K562 (cell line): ENCODE results near the gene VPS35L. TPM values are rescaled to one million over a fixed set of nuclear protein-coding genes. Genes with fewer than 3 reads are reported as not detected.

Experiments
- DPF2 ChIP-seq: fragments of 450-650 bp; IDR thresholded peaks from 2 replicates; pipeline ENCODE4 v1.6.1; 2016
- MCM3 ChIP-seq: fragments of 450-650 bp; IDR thresholded peaks from 2 replicates; pipeline ENCODE4 v1.6.1; 2016
- MEIS2 ChIP-seq: fragments of 450-650 bp; IDR thresholded peaks from 2 replicates; pipeline ENCODE4 v1.6.1; 2014; ENCODE audit warnings: mild to moderate bottlenecking; ENCODE audit not compliant: partially characterized antibody
- NCOA6 ChIP-seq: fragments of 450-650 bp; IDR thresholded peaks from 2 replicates; pipeline ENCODE4 v1.6.1; 2017; ENCODE audit warnings: mild to moderate bottlenecking
- POLR2AphosphoS5 ChIP-seq: IDR thresholded peaks from 2 replicates; pipeline ENCODE4 v1.6.1; 2011; ENCODE audit warnings: mild to moderate bottlenecking, low read depth, low read length, moderate library complexity; ENCODE audit not compliant: control insufficient read depth, insufficient read depth
- RBM39 ChIP-seq: fragments of 200-400 bp; formaldehyde crosslinking; optimal IDR thresholded peaks from 2 replicates; pipeline ENCODE3; 2018; ENCODE audit warnings: low read depth, low read length
- SMAD2 ChIP-seq: fragments of 150-350 bp; IDR thresholded peaks from 2 replicates; pipeline ENCODE4 v1.6.1; 2014; ENCODE audit warnings: low read depth, mild to moderate bottlenecking, low read length
- TEAD4 ChIP-seq, 2 experiments: sonication (generic) in 1 of 2; formaldehyde crosslinking in 1 of 2; IDR thresholded peaks; 2 replicates each; pipeline versions ENCODE4 v1.6.1 to v1.8.0; 2012 to 2022; ENCODE audit warnings: borderline replicate concordance in 1 of 2, inconsistent platforms in 1 of 2, low read length in 1 of 2, mild to moderate bottlenecking in 1 of 2, missing genetic modification reagents in 1 of 2
- ZFX ChIP-seq: sonication (generic); formaldehyde crosslinking; IDR thresholded peaks from 2 replicates; pipeline ENCODE4 v1.8.0; 2022; ENCODE audit warnings: mild to moderate bottlenecking, missing genetic modification reagents, moderate library complexity
- ZNF551 ChIP-seq: fragments of 250-450 bp; sonication (Bioruptor Pico); IDR thresholded peaks from 2 replicates; pipeline ENCODE4 v1.5.0; 2021; ENCODE audit warnings: mild to moderate bottlenecking, moderate library complexity
- ZNF717 ChIP-seq: fragments of 250-450 bp; sonication (Bioruptor Pico); IDR thresholded peaks from 2 replicates; pipeline ENCODE4 v1.5.0; 2021
- ZNF75A ChIP-seq: fragments of 450-650 bp; formaldehyde crosslinking; IDR thresholded peaks from 2 replicates; pipeline ENCODE4 v1.4.0; 2020; ENCODE audit warnings: mild to moderate bottlenecking
- polyA plus RNA-seq, 8 experiments: library from polyadenylated mRNA; depleted of rRNA in 4 of 8; stranded (reverse) in 5 of 8; unstranded in 3 of 8; fragments of >200 nt; fragmentation: Nextera tagmentation in 2 of 8; fragmentation: Illumina TruSeq in 1 of 8; extraction: Ambion mirVana in 2 of 8; extraction: Trizol in 1 of 8; gene quantifications; 2 replicates each; pipeline versions ENCODE4 v1.2.1 to v1.2.3, GENCODE V29; 2011 to 2014; ENCODE audit warnings: inconsistent platforms in 1 of 8, missing spikeins in 1 of 8
- total RNA-seq, 7 experiments: library from RNA; depleted of rRNA in 6 of 7; stranded (reverse); fragments of >200 nt in 6 of 7; fragmentation: Illumina TruSeq in 2 of 7; extraction: Trizol in 2 of 7; gene quantifications; 2 replicates each; pipeline versions ENCODE4 v1.2.1 to v1.2.3, GENCODE V29; 2011 to 2021; ENCODE audit warnings: low replicate concordance in 1 of 7
- TF ChIP-seq, protein P1 (sequence below): fragments of 450-650 bp; IDR thresholded peaks from 2 replicates; pipeline ENCODE4 v1.6.1; 2016; ENCODE audit warnings: borderline replicate concordance
- TF ChIP-seq, protein P2 (sequence below): fragments of 150-350 bp; IDR thresholded peaks from 2 replicates; pipeline ENCODE4 v1.6.1; 2014; ENCODE audit warnings: low read depth, mild to moderate bottlenecking, low read length, borderline replicate concordance
- TF ChIP-seq, protein P3 (sequence below): fragments of 250-450 bp; sonication (Bioruptor Pico); IDR thresholded peaks from 2 replicates; pipeline ENCODE4 v1.4.0; 2020; ENCODE audit warnings: mild to moderate bottlenecking, moderate library complexity
- TF ChIP-seq, protein P4 (sequence below): fragments of 450-650 bp; IDR thresholded peaks from 2 replicates; pipeline ENCODE4 v1.6.1; 2016; ENCODE audit warnings: mild to moderate bottlenecking

The VPS35L gene
- total and polyA plus RNA-seq, 9 of the 15 experiments (the other 6 are each of a cell fraction or from before 2014, with no cell fraction given) = 10.2 to 30.4 (median 20.1) TPM

DNA sequence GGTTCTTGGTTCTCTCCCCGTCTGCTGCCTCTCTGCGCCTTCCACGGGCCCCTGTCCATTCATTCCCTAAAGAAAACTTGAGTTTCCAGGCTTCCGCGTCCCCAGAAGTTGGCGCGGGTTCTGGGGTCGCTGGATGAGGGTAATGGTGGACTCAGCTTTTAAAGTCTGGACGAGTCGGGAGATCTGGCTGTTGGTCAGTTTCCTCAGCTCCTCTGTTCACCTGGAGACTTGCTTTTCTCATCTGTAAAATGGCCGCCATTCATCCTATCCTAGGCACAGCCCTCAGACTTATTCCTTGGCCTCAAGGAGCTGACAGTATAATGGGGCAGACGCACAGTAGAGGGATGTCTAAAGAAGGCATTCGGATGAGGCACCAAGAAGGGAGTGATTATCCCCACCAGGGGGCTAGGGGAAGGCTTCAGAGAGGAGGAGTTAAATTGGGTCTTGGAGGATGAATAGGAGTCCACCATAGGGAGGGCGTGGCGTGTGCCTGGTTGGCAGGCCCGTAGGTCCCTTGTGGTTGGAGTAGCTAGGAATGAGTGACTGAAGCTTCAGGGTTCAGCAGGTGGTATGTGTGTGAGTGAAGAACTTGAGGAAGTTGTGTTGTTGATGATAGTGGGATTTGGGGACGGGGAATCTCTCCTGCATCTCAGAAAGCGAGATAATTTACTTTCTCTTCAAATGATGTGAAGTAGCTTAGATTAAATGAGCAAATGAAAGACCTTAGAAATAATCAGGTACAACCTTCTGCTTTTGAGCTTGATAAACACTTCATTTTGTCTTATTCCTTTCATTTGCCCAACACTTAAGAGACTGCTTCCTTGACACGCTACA, 652 bp downstream of the VPS35L start (continued):
- TF ChIP-seq MEIS2 (no peak), ZNF551 (CRISPR knock-in tag) (no peak), RBM39 (no peak), POLR2AphosphoS5 (peak; percentile 69), ZNF717 (CRISPR knock-in tag) (0 out of 2 replicates have a peak, but pooled peaks have one; percentile 27), NCOA6 (no peak), DPF2 (0 out of 2 replicates have a peak, but pooled peaks have one; percentile 50), MCM3 (no peak), ZNF75A (CRISPR knock-in tag) (no peak), ZFX (CRISPR knock-in tag) (no peak), TEAD4 (IDR thresholded peaks at IDR 0.05; ENCODE audit: low read length) (peak; percentile 21; the same call in 1 of the 2 replicates), TEAD4 (CRISPR knock-in tag; IDR thresholded peaks at IDR 0.05; ENCODE audit: borderline replicate concordance) (no peak), SMAD2 (no peak)
- TF ChIP-seq, protein P1, sequence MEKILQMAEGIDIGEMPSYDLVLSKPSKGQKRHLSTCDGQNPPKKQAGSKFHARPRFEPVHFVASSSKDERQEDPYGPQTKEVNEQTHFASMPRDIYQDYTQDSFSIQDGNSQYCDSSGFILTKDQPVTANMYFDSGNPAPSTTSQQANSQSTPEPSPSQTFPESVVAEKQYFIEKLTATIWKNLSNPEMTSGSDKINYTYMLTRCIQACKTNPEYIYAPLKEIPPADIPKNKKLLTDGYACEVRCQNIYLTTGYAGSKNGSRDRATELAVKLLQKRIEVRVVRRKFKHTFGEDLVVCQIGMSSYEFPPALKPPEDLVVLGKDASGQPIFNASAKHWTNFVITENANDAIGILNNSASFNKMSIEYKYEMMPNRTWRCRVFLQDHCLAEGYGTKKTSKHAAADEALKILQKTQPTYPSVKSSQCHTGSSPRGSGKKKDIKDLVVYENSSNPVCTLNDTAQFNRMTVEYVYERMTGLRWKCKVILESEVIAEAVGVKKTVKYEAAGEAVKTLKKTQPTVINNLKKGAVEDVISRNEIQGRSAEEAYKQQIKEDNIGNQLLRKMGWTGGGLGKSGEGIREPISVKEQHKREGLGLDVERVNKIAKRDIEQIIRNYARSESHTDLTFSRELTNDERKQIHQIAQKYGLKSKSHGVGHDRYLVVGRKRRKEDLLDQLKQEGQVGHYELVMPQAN = peak; percentile 37; the same call in 1 of the 2 replicates
- TF ChIP-seq, protein P2, sequence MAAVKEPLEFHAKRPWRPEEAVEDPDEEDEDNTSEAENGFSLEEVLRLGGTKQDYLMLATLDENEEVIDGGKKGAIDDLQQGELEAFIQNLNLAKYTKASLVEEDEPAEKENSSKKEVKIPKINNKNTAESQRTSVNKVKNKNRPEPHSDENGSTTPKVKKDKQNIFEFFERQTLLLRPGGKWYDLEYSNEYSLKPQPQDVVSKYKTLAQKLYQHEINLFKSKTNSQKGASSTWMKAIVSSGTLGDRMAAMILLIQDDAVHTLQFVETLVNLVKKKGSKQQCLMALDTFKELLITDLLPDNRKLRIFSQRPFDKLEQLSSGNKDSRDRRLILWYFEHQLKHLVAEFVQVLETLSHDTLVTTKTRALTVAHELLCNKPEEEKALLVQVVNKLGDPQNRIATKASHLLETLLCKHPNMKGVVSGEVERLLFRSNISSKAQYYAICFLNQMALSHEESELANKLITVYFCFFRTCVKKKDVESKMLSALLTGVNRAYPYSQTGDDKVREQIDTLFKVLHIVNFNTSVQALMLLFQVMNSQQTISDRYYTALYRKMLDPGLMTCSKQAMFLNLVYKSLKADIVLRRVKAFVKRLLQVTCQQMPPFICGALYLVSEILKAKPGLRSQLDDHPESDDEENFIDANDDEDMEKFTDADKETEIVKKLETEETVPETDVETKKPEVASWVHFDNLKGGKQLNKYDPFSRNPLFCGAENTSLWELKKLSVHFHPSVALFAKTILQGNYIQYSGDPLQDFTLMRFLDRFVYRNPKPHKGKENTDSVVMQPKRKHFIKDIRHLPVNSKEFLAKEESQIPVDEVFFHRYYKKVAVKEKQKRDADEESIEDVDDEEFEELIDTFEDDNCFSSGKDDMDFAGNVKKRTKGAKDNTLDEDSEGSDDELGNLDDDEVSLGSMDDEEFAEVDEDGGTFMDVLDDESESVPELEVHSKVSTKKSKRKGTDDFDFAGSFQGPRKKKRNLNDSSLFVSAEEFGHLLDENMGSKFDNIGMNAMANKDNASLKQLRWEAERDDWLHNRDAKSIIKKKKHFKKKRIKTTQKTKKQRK = no peak
- TF ChIP-seq, protein P3, sequence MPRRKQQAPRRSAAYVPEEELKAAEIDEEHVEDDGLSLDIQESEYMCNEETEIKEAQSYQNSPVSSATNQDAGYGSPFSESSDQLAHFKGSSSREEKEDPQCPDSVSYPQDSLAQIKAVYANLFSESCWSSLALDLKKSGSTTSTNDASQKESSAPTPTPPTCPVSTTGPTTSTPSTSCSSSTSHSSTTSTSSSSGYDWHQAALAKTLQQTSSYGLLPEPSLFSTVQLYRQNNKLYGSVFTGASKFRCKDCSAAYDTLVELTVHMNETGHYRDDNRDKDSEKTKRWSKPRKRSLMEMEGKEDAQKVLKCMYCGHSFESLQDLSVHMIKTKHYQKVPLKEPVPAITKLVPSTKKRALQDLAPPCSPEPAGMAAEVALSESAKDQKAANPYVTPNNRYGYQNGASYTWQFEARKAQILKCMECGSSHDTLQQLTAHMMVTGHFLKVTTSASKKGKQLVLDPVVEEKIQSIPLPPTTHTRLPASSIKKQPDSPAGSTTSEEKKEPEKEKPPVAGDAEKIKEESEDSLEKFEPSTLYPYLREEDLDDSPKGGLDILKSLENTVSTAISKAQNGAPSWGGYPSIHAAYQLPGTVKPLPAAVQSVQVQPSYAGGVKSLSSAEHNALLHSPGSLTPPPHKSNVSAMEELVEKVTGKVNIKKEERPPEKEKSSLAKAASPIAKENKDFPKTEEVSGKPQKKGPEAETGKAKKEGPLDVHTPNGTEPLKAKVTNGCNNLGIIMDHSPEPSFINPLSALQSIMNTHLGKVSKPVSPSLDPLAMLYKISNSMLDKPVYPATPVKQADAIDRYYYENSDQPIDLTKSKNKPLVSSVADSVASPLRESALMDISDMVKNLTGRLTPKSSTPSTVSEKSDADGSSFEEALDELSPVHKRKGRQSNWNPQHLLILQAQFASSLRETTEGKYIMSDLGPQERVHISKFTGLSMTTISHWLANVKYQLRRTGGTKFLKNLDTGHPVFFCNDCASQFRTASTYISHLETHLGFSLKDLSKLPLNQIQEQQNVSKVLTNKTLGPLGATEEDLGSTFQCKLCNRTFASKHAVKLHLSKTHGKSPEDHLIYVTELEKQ (CRISPR knock-in tag) = no peak
- TF ChIP-seq, protein P4, sequence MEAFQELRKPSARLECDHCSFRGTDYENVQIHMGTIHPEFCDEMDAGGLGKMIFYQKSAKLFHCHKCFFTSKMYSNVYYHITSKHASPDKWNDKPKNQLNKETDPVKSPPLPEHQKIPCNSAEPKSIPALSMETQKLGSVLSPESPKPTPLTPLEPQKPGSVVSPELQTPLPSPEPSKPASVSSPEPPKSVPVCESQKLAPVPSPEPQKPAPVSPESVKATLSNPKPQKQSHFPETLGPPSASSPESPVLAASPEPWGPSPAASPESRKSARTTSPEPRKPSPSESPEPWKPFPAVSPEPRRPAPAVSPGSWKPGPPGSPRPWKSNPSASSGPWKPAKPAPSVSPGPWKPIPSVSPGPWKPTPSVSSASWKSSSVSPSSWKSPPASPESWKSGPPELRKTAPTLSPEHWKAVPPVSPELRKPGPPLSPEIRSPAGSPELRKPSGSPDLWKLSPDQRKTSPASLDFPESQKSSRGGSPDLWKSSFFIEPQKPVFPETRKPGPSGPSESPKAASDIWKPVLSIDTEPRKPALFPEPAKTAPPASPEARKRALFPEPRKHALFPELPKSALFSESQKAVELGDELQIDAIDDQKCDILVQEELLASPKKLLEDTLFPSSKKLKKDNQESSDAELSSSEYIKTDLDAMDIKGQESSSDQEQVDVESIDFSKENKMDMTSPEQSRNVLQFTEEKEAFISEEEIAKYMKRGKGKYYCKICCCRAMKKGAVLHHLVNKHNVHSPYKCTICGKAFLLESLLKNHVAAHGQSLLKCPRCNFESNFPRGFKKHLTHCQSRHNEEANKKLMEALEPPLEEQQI = 0 out of 2 replicates have a peak, but pooled peaks have one; percentile 9
